ENCODE data around the gene MYF5.

The MYF5 gene

DNA sequence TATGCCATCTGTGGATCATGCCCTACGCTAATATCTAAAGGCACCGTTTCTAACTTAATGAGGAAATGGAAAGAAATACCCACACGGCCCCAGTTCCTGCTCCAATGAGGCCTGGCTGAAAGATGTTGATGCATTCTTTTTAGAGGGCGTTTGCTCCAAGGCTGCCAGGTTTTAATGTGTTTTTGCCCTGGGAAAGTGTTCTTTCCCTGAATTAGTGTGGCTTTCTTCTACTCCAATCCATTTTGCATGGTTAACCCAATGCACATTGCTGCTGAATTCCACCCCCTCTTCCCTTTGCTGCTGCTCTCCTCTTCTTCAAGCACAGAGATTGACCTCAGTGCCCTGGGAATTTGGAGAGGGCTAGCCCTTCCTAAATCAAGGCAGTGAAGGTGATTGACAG is 1.1 kb downstream of the MYF5 start:
- Histone ChIP-seq H3K4me3 (ENCODE audit: low read depth, low read length) (no peak overlapping the region), H3K9ac (ENCODE audit: low read depth, low read length) (no peak overlapping the region), H3K27me3 (ENCODE audit: control insufficient read depth, insufficient read depth, low read length) (peaks cover 43% of the 10 kb centered on the region), H3K36me3 (ENCODE audit: control insufficient read depth, insufficient read depth, low read length) (no peaks in the 10 kb centered on the region), H3K4me1 (ENCODE audit: control insufficient read depth, insufficient read depth, low read length) (peaks cover 38% of the 10 kb centered on the region), H3K9me3 (ENCODE audit: control insufficient read depth, insufficient read depth, low read length) (no peaks in the 10 kb centered on the region), H3K27ac (ENCODE audit: low read depth, low read length) (no peak overlapping the region)

DNA sequence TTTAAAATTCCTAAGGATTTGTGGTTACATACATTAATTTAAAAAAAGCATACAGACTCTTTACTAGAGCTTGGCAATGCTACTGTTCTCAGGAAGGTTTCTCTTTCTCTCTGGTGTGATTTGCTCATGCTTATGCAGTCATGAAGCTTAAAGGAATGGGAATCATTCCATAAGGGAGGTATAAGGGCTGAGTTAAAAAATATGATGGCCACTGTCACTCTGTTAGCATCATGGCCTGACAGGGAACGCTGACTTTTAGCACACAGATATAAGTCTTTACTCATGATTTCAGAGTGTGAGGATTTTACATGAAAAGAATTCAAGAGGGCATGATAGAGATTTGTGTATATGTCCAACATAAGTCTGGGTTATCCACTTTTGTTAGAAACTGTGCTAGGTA is 3.8 kb downstream of the MYF5 start:
- H3K9me3 ChIP-seq (ENCODE audit: control insufficient read depth, insufficient read depth, low read length), result no peaks in the 10 kb centered on the region
- H3K36me3 ChIP-seq (ENCODE audit: control insufficient read depth, insufficient read depth, low read length), result no peaks in the 10 kb centered on the region
- H3K27me3 ChIP-seq (ENCODE audit: control insufficient read depth, insufficient read depth, low read length), result peaks cover 22% of the 10 kb centered on the region
- no peak overlapping the region for H3K4me3 ChIP-seq (ENCODE audit: low read depth, low read length)
- H3K27ac ChIP-seq (ENCODE audit: low read depth, low read length), result no peak overlapping the region
- H3K4me1 ChIP-seq (ENCODE audit: control insufficient read depth, insufficient read depth, low read length), result peaks cover 15% of the 10 kb centered on the region
- no peak overlapping the region for H3K9ac ChIP-seq (ENCODE audit: low read depth, low read length)

DNA sequence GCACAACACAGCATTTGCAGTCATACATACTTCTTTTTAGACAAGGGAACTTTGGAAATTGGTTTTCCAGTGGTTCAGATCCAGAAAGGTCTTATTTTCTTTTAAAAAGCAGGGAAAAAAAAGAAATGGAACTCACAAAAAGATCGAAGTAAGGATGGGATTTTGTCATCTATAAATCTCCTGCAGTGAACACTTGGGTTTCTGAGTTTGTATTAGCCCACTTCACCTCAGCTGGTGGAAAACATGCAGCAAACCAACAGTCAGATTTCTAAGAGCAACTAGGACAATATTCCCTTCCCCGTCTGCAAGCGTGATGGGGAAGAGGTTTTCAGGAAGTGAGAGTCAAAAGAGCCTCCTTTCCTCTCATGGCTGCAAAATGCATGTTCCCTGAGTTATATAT is 4.6 kb downstream of the MYF5 start:
- Histone ChIP-seq H3K36me3 (ENCODE audit: control insufficient read depth, insufficient read depth, low read length) (no peaks in the 10 kb centered on the region), H3K27me3 (ENCODE audit: control insufficient read depth, insufficient read depth, low read length) (peaks cover 13% of the 10 kb centered on the region)

DNA sequence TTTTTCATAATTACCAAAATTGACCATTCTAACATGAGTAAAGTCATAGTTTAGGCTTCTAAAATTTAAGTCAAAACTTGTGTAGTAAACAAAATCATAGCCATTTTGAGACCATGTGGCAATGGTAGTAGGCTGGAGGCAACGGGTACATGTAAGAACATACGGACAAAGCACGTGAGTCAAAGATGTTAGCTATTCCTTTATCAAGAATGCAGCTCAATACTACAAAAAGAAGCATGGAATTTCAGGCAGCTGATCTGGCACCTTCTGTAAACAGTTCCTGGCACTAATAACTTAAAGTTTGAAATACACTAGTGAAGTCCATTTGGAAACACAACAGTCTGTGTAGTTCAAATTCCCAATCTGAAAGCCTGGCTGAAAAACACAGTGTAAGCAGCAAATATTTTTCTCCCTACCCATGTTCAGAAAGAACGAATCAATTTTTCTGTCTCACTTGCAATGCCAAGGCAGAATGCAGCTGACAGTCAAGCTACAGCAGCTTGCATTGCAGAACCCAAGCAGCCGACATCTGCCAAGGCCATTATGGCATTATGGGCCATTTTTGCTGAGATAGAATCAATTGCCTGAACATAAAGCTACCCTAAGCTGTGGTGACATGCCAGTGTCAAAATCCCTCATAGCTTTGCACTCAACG is 29.3 kb downstream of the MYF5 start:
- H3K27ac ChIP-seq (ENCODE audit: low read depth, low read length), result no peak overlapping the region
- no peaks in the 10 kb centered on the region for H3K27me3 ChIP-seq (ENCODE audit: control insufficient read depth, insufficient read depth, low read length)
- no peaks in the 10 kb centered on the region for H3K9me3 ChIP-seq (ENCODE audit: control insufficient read depth, insufficient read depth, low read length)
- no peak overlapping the region for H3K9ac ChIP-seq (ENCODE audit: low read depth, low read length)
- no peak overlapping the region for H3K4me3 ChIP-seq (ENCODE audit: low read depth, low read length)
- no peaks in the 10 kb centered on the region for H3K36me3 ChIP-seq (ENCODE audit: control insufficient read depth, insufficient read depth, low read length)
- no peaks in the 10 kb centered on the region for H3K4me1 ChIP-seq (ENCODE audit: control insufficient read depth, insufficient read depth, low read length)

More for the DNA sequence above, 4.6 kb downstream of the MYF5 start:
- Histone ChIP-seq H3K4me1 (ENCODE audit: control insufficient read depth, insufficient read depth, low read length) (peaks cover 7% of the 10 kb centered on the region; the same call in 1 of the 2 replicates), H3K27ac (ENCODE audit: low read depth, low read length) (no peak overlapping the region), H3K9me3 (ENCODE audit: control insufficient read depth, insufficient read depth, low read length) (no peaks in the 10 kb centered on the region), H3K9ac (ENCODE audit: low read depth, low read length) (no peak overlapping the region), H3K4me3 (ENCODE audit: low read depth, low read length) (no peak overlapping the region)

DNA sequence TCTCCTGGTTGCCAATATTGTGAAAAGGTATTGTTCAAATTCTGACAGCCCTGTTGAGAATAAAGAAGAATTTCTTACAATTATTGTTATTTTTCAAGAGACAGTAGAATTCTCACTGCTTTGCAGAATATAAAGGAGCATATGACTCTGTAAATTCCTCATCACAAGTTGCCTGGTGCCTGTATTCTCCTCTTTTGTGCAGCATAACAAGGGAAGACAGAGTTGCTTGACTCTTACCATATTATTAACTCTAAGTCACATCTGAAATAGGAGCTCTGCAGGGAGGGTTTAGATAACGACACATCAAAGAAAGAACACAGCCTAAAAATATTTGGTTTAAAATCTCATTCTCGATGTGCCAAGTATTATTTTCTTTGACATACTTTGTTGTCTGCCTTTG is 31.1 kb downstream of the MYF5 start:
- Histone ChIP-seq H3K9me3 (ENCODE audit: control insufficient read depth, insufficient read depth, low read length) (no peaks in the 10 kb centered on the region), H3K9ac (ENCODE audit: low read depth, low read length) (no peak overlapping the region), H3K27ac (ENCODE audit: low read depth, low read length) (no peak overlapping the region), H3K36me3 (ENCODE audit: control insufficient read depth, insufficient read depth, low read length) (no peaks in the 10 kb centered on the region), H3K27me3 (ENCODE audit: control insufficient read depth, insufficient read depth, low read length) (no peaks in the 10 kb centered on the region), H3K4me3 (ENCODE audit: low read depth, low read length) (no peak overlapping the region), H3K4me1 (ENCODE audit: control insufficient read depth, insufficient read depth, low read length) (no peaks in the 10 kb centered on the region)

DNA sequence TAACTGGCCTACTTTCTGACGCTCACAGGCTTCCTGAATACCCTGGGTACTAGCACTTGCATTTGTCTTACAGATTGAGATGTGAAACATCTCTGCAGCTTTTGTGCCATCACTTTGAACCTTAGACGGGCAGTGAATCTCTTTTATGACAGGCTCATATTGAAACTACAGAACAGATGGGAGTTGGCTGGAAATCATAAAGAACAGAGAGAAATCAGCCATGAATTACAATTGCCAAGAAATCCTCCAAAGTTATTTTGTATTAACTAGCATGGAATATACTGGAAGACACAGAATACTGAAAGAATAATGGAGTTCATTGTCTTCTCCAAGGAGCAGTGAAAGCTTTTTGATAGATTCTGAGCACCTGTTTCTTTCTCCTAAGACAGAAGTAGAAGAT is 32.7 kb downstream of the MYF5 start:
- Histone ChIP-seq H3K27me3 (ENCODE audit: control insufficient read depth, insufficient read depth, low read length) (no peaks in the 10 kb centered on the region), H3K4me3 (ENCODE audit: low read depth, low read length) (no peak overlapping the region), H3K27ac (ENCODE audit: low read depth, low read length) (no peak overlapping the region), H3K4me1 (ENCODE audit: control insufficient read depth, insufficient read depth, low read length) (no peaks in the 10 kb centered on the region), H3K36me3 (ENCODE audit: control insufficient read depth, insufficient read depth, low read length) (no peaks in the 10 kb centered on the region), H3K9ac (ENCODE audit: low read depth, low read length) (no peak overlapping the region), H3K9me3 (ENCODE audit: control insufficient read depth, insufficient read depth, low read length) (no peaks in the 10 kb centered on the region)

DNA sequence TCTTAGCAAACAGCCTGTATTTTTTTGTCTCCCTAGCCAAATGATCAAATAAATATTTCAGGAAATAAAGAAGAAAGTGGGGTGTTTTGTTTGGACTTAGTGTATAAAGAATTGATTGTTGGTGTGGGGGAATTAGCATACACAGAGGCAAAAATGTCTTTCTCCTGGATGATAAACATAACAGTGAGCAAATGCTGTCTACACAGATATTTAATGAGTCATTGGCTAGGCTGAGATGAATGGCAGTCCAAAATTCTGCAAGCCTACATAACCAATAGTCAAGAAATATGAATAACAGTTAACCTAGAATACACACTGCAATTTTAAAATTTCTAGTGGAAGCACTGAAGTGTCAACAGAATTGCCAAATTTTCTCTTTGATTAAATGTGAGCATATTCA is 35.8 kb downstream of the MYF5 start:
- Histone ChIP-seq H3K9me3 (ENCODE audit: control insufficient read depth, insufficient read depth, low read length) (no peaks in the 10 kb centered on the region), H3K36me3 (ENCODE audit: control insufficient read depth, insufficient read depth, low read length) (no peaks in the 10 kb centered on the region), H3K27me3 (ENCODE audit: control insufficient read depth, insufficient read depth, low read length) (no peaks in the 10 kb centered on the region), H3K4me3 (ENCODE audit: low read depth, low read length) (no peak overlapping the region), H3K9ac (ENCODE audit: low read depth, low read length) (no peak overlapping the region), H3K27ac (ENCODE audit: low read depth, low read length) (no peak overlapping the region), H3K4me1 (ENCODE audit: control insufficient read depth, insufficient read depth, low read length) (no peaks in the 10 kb centered on the region)

DNA sequence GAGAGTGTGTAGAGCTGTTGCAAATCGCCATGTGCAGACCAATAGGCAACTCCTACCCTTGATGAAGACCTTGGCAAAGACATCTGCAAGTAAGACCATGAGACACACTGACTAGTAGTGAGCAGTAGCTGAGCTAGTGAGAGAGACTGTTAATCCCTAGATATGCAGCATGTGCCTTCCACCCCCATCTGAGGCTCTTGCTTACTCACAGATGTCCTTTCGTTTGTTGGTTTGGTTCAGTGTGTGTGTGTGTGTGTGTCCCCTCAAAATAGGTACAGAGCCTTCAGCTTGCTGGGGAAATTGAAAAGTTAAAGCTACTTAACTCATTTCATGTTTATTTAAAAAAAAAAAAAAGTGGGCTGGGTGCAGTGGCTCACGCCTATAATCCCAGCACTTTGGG is 37.6 kb downstream of the MYF5 start:
- H3K36me3 ChIP-seq (ENCODE audit: control insufficient read depth, insufficient read depth, low read length), result no peaks in the 10 kb centered on the region
- H3K4me3 ChIP-seq (ENCODE audit: low read depth, low read length), result no peak overlapping the region
- H3K27me3 ChIP-seq (ENCODE audit: control insufficient read depth, insufficient read depth, low read length), result no peaks in the 10 kb centered on the region
- H3K9me3 ChIP-seq (ENCODE audit: control insufficient read depth, insufficient read depth, low read length), result no peaks in the 10 kb centered on the region
- no peak overlapping the region for H3K27ac ChIP-seq (ENCODE audit: low read depth, low read length)
- H3K9ac ChIP-seq (ENCODE audit: low read depth, low read length), result no peak overlapping the region
- H3K4me1 ChIP-seq (ENCODE audit: control insufficient read depth, insufficient read depth, low read length), result no peaks in the 10 kb centered on the region

DNA sequence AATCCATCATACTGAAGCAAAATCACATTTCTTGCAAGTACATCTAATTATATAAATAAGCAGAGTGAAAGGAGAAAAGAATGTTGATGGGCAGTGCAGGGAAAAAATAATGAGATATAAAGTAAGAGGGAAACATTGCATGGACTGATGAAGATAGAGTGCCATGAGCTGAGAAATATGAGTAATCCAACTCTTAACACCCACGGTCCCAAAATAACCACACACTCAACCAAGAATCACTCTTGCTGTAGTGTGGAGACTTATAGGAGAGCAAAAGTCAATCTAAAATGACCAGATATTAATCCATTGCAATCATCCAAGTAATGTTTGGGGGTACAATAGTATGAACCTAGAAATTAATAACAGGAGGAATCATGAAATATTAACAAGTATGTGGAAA is 40.2 kb downstream of the MYF5 start:
- H3K27ac ChIP-seq (ENCODE audit: low read depth, low read length), result no peak overlapping the region
- no peaks in the 10 kb centered on the region for H3K27me3 ChIP-seq (ENCODE audit: control insufficient read depth, insufficient read depth, low read length)

DNA sequence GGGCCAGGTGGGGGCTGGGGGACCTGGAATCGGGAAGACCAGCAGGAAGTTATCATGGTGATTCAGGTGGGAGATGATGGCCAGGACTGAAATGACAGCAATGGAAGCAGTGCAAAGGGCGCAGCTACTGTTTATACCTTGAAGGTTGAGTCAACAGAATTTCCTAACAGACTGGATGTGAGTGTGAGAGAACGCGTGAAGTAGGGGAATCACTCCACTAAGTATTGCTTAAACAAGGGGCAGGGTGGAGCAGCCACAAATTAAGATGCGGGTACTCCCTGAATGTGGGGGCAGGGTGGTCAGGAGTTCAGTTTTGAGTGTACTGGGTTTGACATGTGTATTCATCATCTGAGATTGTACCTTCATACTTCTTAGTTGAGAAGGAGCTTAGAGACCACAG is 45.1 kb downstream of the MYF5 start:
- H3K36me3 ChIP-seq (ENCODE audit: control insufficient read depth, insufficient read depth, low read length), result no peaks in the 10 kb centered on the region
- H3K4me3 ChIP-seq (ENCODE audit: low read depth, low read length), result no peak overlapping the region
- no peaks in the 10 kb centered on the region for H3K27me3 ChIP-seq (ENCODE audit: control insufficient read depth, insufficient read depth, low read length)
- H3K9ac ChIP-seq (ENCODE audit: low read depth, low read length), result no peak overlapping the region
- no peaks in the 10 kb centered on the region for H3K9me3 ChIP-seq (ENCODE audit: control insufficient read depth, insufficient read depth, low read length)
- peaks cover 23% of the 10 kb centered on the region for H3K4me1 ChIP-seq (ENCODE audit: control insufficient read depth, insufficient read depth, low read length)
- H3K27ac ChIP-seq (ENCODE audit: low read depth, low read length), result no peak overlapping the region

More for the DNA sequence above, 40.2 kb downstream of the MYF5 start:
- Histone ChIP-seq H3K4me3 (ENCODE audit: low read depth, low read length) (no peak overlapping the region), H3K4me1 (ENCODE audit: control insufficient read depth, insufficient read depth, low read length) (peaks cover 5% of the 10 kb centered on the region; the same call in 1 of the 2 replicates), H3K36me3 (ENCODE audit: control insufficient read depth, insufficient read depth, low read length) (no peaks in the 10 kb centered on the region), H3K9me3 (ENCODE audit: control insufficient read depth, insufficient read depth, low read length) (no peaks in the 10 kb centered on the region), H3K9ac (ENCODE audit: low read depth, low read length) (no peak overlapping the region)

DNA sequence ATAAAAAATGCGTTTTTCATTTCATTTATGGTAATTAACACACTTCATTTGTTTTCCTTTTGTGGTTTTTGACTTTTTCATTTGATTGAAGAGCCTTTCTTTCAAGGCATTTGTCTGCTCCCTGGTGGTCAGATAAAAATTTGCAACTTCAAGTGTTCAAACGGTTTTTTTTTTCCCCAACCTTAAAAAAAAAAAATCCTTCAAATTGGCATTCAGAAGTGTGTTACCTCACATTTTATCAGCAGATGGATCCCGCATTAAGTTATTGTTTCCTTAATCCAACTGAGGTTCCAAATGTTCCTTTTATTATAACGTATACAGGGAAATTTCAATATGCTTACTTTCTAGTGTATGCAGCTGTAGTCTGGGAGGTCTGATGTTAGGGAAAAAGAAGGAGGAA is 47.2 kb downstream of the MYF5 start:
- peaks cover 36% of the 10 kb centered on the region for H3K4me1 ChIP-seq (ENCODE audit: control insufficient read depth, insufficient read depth, low read length)
- no peak overlapping the region for H3K9ac ChIP-seq (ENCODE audit: low read depth, low read length)
- no peak overlapping the region for H3K4me3 ChIP-seq (ENCODE audit: low read depth, low read length)
- no peak overlapping the region for H3K27ac ChIP-seq (ENCODE audit: low read depth, low read length)
- H3K27me3 ChIP-seq (ENCODE audit: control insufficient read depth, insufficient read depth, low read length), result no peaks in the 10 kb centered on the region
- H3K36me3 ChIP-seq (ENCODE audit: control insufficient read depth, insufficient read depth, low read length), result no peaks in the 10 kb centered on the region
- no peaks in the 10 kb centered on the region for H3K9me3 ChIP-seq (ENCODE audit: control insufficient read depth, insufficient read depth, low read length)

Measured in HUES48 (cell line).